Mesangial cell (primary cell): ENCODE data around the gene ANKRD18A. TPM values are rescaled to one million over a fixed set of nuclear protein-coding genes. Genes with fewer than 3 reads are reported as not detected.

Source experiments
- total RNA-seq: library from RNA; depleted of rRNA; stranded (reverse); fragments of >200 nt; gene quantifications from 2 replicates; pipeline ENCODE4 v1.2.3, GENCODE V29; 2015

The ANKRD18A gene
- total RNA-seq = 1.9 and 64.0 TPM in 2 replicates

GRCh38 chr9:38620483-38621433, at the start of gene ANKRD18A:
Gene ANKRD18A (minus strand): TSS chr9:38620596. CDS start chr9:38620285, 311 bp downstream.

Other genes with a start within 250 kb of the ANKRD18A start
- gene ALDH1B1, start 227.9 kb downstream of the ANKRD18A start, total RNA-seq = 74.2 and 88.2 TPM in 2 replicates
- 1.8 and 8.6 TPM in 2 replicates for gene IGFBPL1, start 196.1 kb downstream of the ANKRD18A start, total RNA-seq
- gene FAM240B, start 99.5 kb upstream of the ANKRD18A start, total RNA-seq = 0.13 TPM in 1 of 2 replicates, not detected in the other